SH-SY5Y (cell line): ENCODE results near the gene ASIC3.

Experiments
- GATA2 ChIP-seq: IDR thresholded peaks from 2 replicates; pipeline ENCODE4 v1.6.1; 2011; ENCODE audit warnings: mild to moderate bottlenecking, low read depth, low read length
- GATA3 ChIP-seq: IDR thresholded peaks from 2 replicates; pipeline ENCODE4 v1.6.1; 2011; ENCODE audit warnings: low read depth, mild to moderate bottlenecking, low read length, moderate library complexity

DNA sequence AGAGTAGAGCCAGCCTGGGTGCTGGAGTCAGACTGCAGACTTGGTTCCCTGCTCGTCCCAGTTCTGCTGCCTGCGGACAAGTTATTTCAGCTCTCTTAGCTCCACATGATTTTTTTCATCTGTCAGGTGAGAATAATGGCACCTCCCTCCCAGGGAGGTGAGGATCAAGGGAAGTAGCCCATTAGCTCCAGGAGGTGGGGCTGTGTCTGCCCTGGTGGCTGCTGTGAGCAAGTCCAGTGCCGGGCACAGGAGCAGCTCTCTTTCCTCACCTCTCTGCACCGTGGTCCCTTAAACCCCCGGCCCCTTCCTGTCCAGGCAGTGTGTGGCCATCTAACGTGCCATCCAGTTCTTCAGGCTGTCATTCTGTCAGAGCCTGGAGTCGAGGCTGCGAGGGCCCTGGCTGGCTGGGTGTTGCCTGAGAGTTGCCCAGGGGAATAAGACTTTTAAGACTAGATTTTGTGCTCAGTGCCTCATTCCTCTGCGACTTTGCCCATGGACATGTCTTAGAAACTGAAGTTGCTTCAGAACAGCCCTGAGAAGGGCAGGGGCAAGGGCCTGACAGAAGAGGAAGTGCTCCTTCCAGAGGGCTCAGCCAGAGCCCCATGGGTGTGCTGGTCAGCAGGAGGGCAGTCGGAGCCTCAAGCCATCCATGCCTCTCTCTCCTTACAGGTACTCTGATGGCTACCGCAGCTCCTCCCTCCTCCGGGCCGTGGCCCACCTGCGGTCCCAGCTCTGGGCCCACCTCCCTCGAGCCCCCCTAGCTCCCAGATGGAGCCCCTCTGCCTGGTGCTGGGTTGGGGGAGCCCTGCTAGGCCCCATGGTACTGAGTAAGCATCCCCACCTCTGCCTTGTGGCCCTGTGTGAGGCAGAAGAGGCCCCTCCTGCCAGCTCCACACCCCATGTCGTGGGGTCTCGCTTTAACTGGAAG, 15.1 kb upstream of the ASIC3 start:
- no peak for TF ChIP-seq GATA2
- no peak for TF ChIP-seq GATA3
